Neural crest cell (in vitro differentiated cells): ENCODE results near the gene SLC19A1. TPM values are rescaled to one million over a fixed set of nuclear protein-coding genes. Genes with fewer than 3 reads are reported as not detected.

Experiments
- DNase-seq: peaks from one replicate; pipeline ENCODE4 v3.0.0; 2021; ENCODE audit warnings: low read depth, mixed read lengths, low spot score
- H3K27ac Mint-ChIP-seq: one replicate; pipeline ENCODE4 v1.8.0; 2021; ENCODE audit warnings: mild to moderate bottlenecking, mixed read lengths; ENCODE audit not compliant: unreplicated experiment
- H3K27me3 Mint-ChIP-seq: 2 replicates; pipeline ENCODE4 v1.8.0; 2021; ENCODE audit warnings: low read depth, mild to moderate bottlenecking, mixed read lengths
- H3K36me3 Mint-ChIP-seq: 2 replicates; pipeline ENCODE4 v1.8.0; 2021; ENCODE audit warnings: low read depth, mild to moderate bottlenecking, mixed read lengths
- H3K4me1 Mint-ChIP-seq: 2 replicates; pipeline ENCODE4 v1.8.0; 2021; ENCODE audit warnings: mixed read lengths
- H3K4me3 Mint-ChIP-seq: one replicate; pipeline ENCODE4 v1.8.0; 2021; ENCODE audit warnings: mild to moderate bottlenecking, mixed read lengths
- H3K9me3 Mint-ChIP-seq: 2 replicates; pipeline ENCODE4 v1.8.0; 2021; ENCODE audit warnings: mixed read lengths
- CTCF ChIP-seq: fragments of 200-600 bp; sonication (generic); conservative IDR thresholded peaks from 2 replicates; pipeline ENCODE4 v1.5.0; 2021; ENCODE audit warnings: antibody characterized with exemption, mild to moderate bottlenecking
- total RNA-seq: library from RNA; stranded (reverse); gene quantifications from 2 replicates; pipeline ENCODE4 v1.2.1, GENCODE V29; 2021

Gene SLC19A1
- total RNA-seq, 1 donor from 2014 or later: 35.1 TPM

- TF ChIP-seq CTCF: no peak
- Mint-ChIP-seq H3K36me3 (no peaks in the 10 kb centered on the region), H3K27ac (no peak overlapping the region), H3K4me1 (peaks cover 16% of the 10 kb centered on the region), H3K4me3 (no peak overlapping the region), H3K9me3 (no peaks in the 10 kb centered on the region), H3K27me3 (peaks cover 5% of the 10 kb centered on the region)
- no peak for DNase-seq
These were observed 62.3 kb downstream of the SLC19A1 start for GRCh38 chr21:45479691-45480675.

DNA sequence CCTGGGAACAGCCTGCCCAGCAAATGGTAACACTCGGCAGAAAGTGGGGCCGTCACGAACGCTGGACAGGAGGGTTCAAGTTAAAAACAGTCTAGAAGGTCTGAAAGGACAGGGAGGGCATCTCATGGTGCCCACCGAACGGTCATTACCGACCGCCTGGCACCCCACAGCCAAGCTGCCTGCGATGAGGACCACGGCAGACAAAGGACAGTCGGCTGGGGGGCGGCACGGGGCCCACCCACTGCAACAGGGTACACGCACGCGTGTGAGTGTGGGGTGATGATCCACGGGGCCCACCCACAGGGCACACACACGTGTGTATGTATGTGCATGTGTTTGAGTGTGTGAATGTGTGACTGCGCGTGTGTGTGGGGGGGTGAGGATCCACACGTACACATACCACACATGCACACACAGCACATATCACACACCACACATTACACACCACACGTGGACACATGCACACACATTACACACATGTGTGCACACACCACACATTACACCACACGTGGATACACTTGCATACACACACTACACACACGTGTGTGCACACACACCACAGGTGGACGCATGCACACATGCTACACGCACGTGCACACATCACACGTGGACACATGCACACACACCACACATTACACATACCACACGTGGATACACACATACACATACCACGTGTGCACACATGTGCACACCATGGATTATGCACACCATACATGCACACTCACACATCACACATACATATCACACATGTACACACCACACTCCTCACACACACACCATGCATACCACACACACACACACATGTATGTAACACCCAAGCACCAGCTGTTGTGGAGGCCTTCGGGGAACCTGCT lies 63.2 kb downstream of the SLC19A1 start:
- no peak for TF ChIP-seq CTCF
- peak overlapping the region; percentile 15 for H3K4me3 Mint-ChIP-seq
- H3K4me1 Mint-ChIP-seq: peaks cover 16% of the 10 kb centered on the region
- H3K27ac Mint-ChIP-seq: no peak overlapping the region
- peaks cover 9% of the 10 kb centered on the region for H3K27me3 Mint-ChIP-seq
- no peak for DNase-seq
- H3K36me3 Mint-ChIP-seq: peaks cover 3% of the 10 kb centered on the region
- H3K9me3 Mint-ChIP-seq: no peaks in the 10 kb centered on the region

DNA sequence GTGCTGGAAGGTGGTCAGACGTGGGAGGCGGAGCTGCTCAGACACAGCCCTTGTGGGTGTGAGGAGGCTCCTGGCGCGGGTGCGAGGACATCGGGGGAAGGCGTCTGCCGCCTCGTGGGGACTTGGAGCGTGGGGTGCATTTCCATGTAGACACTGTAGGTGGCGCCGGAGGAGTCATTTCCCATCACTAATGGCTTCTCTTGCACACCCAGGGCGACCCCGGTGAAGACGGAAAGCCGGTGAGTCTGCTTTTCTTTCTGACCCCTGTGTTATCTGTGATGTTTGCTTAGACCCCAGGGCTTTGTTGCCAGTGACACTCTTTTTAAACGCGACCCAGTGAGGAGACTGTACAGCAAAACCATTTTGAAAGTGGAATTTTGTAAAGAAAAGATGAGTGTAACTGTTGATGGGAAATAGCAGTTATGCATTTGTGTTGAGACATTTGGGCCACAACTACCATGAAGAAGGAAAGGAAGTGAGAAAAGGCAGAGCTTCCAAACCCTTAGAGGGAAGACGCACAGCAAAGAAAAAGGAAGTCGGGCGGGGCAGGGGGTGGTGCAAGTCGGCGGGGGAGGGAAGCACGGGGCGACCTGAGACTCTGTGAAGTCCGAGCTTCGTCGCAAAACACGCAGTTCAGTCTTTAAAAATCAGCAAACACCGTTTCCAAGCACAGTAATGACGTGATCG lies 64.0 kb downstream of the SLC19A1 start:
- H3K36me3 Mint-ChIP-seq: peaks cover 3% of the 10 kb centered on the region
- peaks cover 12% of the 10 kb centered on the region for H3K27me3 Mint-ChIP-seq
- peaks cover 16% of the 10 kb centered on the region for H3K4me1 Mint-ChIP-seq
- no peak overlapping the region for H3K4me3 Mint-ChIP-seq
- peak; percentile 78 for DNase-seq
- peak; percentile 81 for TF ChIP-seq CTCF
- H3K27ac Mint-ChIP-seq: no peak overlapping the region
- H3K9me3 Mint-ChIP-seq: no peaks in the 10 kb centered on the region

GRCh38 chr21:45477176-45478114 lies 64.8 kb downstream of the SLC19A1 start:
- peaks cover 16% of the 10 kb centered on the region for H3K4me1 Mint-ChIP-seq
- no peak overlapping the region for H3K4me3 Mint-ChIP-seq
- peaks cover 12% of the 10 kb centered on the region for H3K27me3 Mint-ChIP-seq
- DNase-seq: no peak
- peaks cover 3% of the 10 kb centered on the region for H3K36me3 Mint-ChIP-seq
- TF ChIP-seq CTCF: no peak
- H3K27ac Mint-ChIP-seq: no peak overlapping the region
- no peaks in the 10 kb centered on the region for H3K9me3 Mint-ChIP-seq
